Neuronal stem cell (in vitro differentiated cells): Measurements from ENCODE around the gene TMC3.

Experiments used
- DNase-seq: peaks from one replicate; pipeline ENCODE4 v3.0.0-alpha.2; 2013; ENCODE audit warnings: low spot score
- H2AFZ ChIP-seq: one replicate; pipeline ENCODE4 v1.6.1; 2013; ENCODE audit warnings: mild to moderate bottlenecking, low read length, inconsistent platforms
- H2AK5ac ChIP-seq: 2 replicates; pipeline ENCODE4 v1.6.1; 2013; ENCODE audit warnings: low read depth, mild to moderate bottlenecking, inconsistent platforms, low read length, moderate library complexity, mixed read lengths
- H2BK120ac ChIP-seq: 2 replicates; pipeline ENCODE4 v1.6.1; 2013; ENCODE audit warnings: low read depth, mild to moderate bottlenecking, inconsistent platforms, low read length, moderate library complexity, mixed read lengths
- H2BK12ac ChIP-seq: one replicate; pipeline ENCODE4 v1.6.1; 2013; ENCODE audit warnings: low read length, inconsistent platforms
- H2BK15ac ChIP-seq: 2 replicates; pipeline ENCODE4 v1.6.1; 2013; ENCODE audit warnings: mild to moderate bottlenecking, low read length, inconsistent platforms, mixed read lengths
- H2BK5ac ChIP-seq: one replicate; pipeline ENCODE4 v1.6.1; 2013; ENCODE audit warnings: inconsistent platforms, mild to moderate bottlenecking, low read length, moderate library complexity
- H3K14ac ChIP-seq: one replicate; pipeline ENCODE4 v1.6.1; 2013; ENCODE audit warnings: low read length, inconsistent platforms
- H3K18ac ChIP-seq: 2 replicates; pipeline ENCODE4 v1.6.1; 2013; ENCODE audit warnings: low read length, inconsistent platforms
- H3K23ac ChIP-seq: 2 replicates; pipeline ENCODE4 v1.6.1; 2013; ENCODE audit warnings: low read depth, mild to moderate bottlenecking, mixed read lengths, low read length, inconsistent platforms; ENCODE audit not compliant: poor library complexity
- H3K27ac ChIP-seq: replicated peaks from 3 replicates; pipeline ENCODE4 v1.5.1; 2013; ENCODE audit warnings: low read length, inconsistent platforms
- H3K27me3 ChIP-seq, 3 experiments: 2 replicates each; pipeline ENCODE4 v1.6.1; 2013; ENCODE audit warnings: low read length in 3 of 3, mild to moderate bottlenecking in 2 of 3, inconsistent platforms in 1 of 3, low read depth in 1 of 3, mixed read lengths in 1 of 3, moderate library complexity in 1 of 3; ENCODE audit not compliant: control insufficient read depth in 3 of 3, insufficient read depth in 3 of 3
- H3K36me3 ChIP-seq, 2 donors: replicated peaks in 1 of 2; 2 replicates each; pipeline ENCODE4 v1.6.1; 2013; ENCODE audit warnings: low read length in 2 of 2; ENCODE audit not compliant: control insufficient read depth in 2 of 2, insufficient read depth in 2 of 2
- H3K4ac ChIP-seq: 2 replicates; pipeline ENCODE4 v1.6.1; 2013; ENCODE audit warnings: inconsistent platforms, mild to moderate bottlenecking, low read length, moderate library complexity
- H3K4me1 ChIP-seq, 2 donors: 1 replicate in 1 of 2; 2 replicates in 1 of 2; pipeline ENCODE4 v1.6.1; 2013; ENCODE audit warnings: low read length in 2 of 2, low read depth in 1 of 2; ENCODE audit not compliant: control insufficient read depth in 2 of 2, insufficient read depth in 1 of 2
- H3K4me2 ChIP-seq: one replicate; pipeline ENCODE4 v1.6.1; 2013; ENCODE audit warnings: mild to moderate bottlenecking, low read length, inconsistent platforms; ENCODE audit not compliant: insufficient read depth, poor library complexity, severe bottlenecking
- H3K4me3 ChIP-seq, 2 donors: 2 replicates each; pipeline ENCODE4 v1.5.1; 2013; ENCODE audit warnings: low read length in 2 of 2, mild to moderate bottlenecking in 2 of 2, inconsistent platforms in 1 of 2, moderate library complexity in 1 of 2
- H3K79me1 ChIP-seq: one replicate; pipeline ENCODE4 v1.6.1; 2013; ENCODE audit warnings: low read depth, mild to moderate bottlenecking, inconsistent platforms, low read length, moderate library complexity
- H3K9ac ChIP-seq: one replicate; pipeline ENCODE4 v1.6.1; 2013; ENCODE audit warnings: mild to moderate bottlenecking, low read depth, low read length, inconsistent platforms; ENCODE audit not compliant: poor library complexity
- H3K9me3 ChIP-seq, 2 donors: replicated peaks in 1 of 2; 2 replicates each; pipeline versions ENCODE3 to v1.6.1; 2013; ENCODE audit warnings: low read length in 2 of 2, mild to moderate bottlenecking in 2 of 2, inconsistent platforms in 1 of 2, low read depth in 1 of 2, mixed read lengths in 1 of 2, moderate library complexity in 1 of 2; ENCODE audit not compliant: control insufficient read depth in 2 of 2, insufficient read depth in 1 of 2
- H4K8ac ChIP-seq: one replicate; pipeline ENCODE4 v1.6.1; 2013; ENCODE audit warnings: low read depth, mild to moderate bottlenecking, inconsistent platforms, low read length, moderate library complexity
- H4K91ac ChIP-seq: one replicate; pipeline ENCODE4 v1.6.1; 2013; ENCODE audit warnings: low read length, low read depth, mild to moderate bottlenecking, inconsistent platforms; ENCODE audit not compliant: poor library complexity
- WGBS, 2 donors: extraction: QIAGEN DNeasy Blood & Tissue Kit; methylation state at CpG; one replicate each; pipeline ENCODE4 v1.1.7; 2013; ENCODE audit warnings: missing lambda C conversion rate in 2 of 2, mixed read lengths in 1 of 2; ENCODE audit not compliant: insufficient read length in 2 of 2, insufficient replicate concordance in 1 of 2; ENCODE audit errors: extremely low coverage in 2 of 2; 5-methylcytosine and 5-hydroxymethylcytosine counted together

TMC3 gene

GRCh38 chr15:81380203-81380602 lies 6.2 kb upstream of the TMC3 start:
- Histone ChIP-seq H2BK12ac (no peak overlapping the region), H3K36me3 (no peaks in the 10 kb centered on the region), H3K18ac (no peak overlapping the region), H3K9ac (no peak overlapping the region), H3K23ac (no peak overlapping the region), H3K4me3 (no peak overlapping the region), H2BK120ac (no peak overlapping the region), H2BK15ac (no peak overlapping the region), H3K4me2 (no peak overlapping the region), H4K91ac (no peak overlapping the region), H2AK5ac (no peak overlapping the region), H2BK5ac (no peak overlapping the region), H3K79me1 (no peaks in the 10 kb centered on the region), H4K8ac (no peak overlapping the region), H3K14ac (no peak overlapping the region), H3K27ac (no peak overlapping the region), H3K9me3 (no peaks in the 10 kb centered on the region), H3K4ac (no peak overlapping the region), H2AFZ (no peak overlapping the region), H3K27me3 (peaks cover 0 to 3% (median 0%) of the 10 kb centered on the region in 3 experiments), H3K4me1 (peaks cover 0 to 4% of the 10 kb centered on the region in 2 donors)
- no peak for DNase-seq
- no CpG with 5 or more reads among the region's 3 CpGs for WGBS, 2 donors

GRCh38 chr15:81379269-81379668 lies 5.3 kb upstream of the TMC3 start:
- Histone ChIP-seq H4K91ac (no peak overlapping the region), H3K18ac (no peak overlapping the region), H2BK5ac (no peak overlapping the region), H3K9ac (no peak overlapping the region), H3K14ac (no peak overlapping the region), H2BK120ac (no peak overlapping the region), H2BK12ac (no peak overlapping the region), H3K27ac (no peak overlapping the region), H2AFZ (no peak overlapping the region), H2AK5ac (no peak overlapping the region), H3K4me3 (no peak overlapping the region), H3K4me1 (peaks cover 0 to 7% of the 10 kb centered on the region in 2 donors), H3K23ac (no peak overlapping the region), H3K9me3 (no peaks in the 10 kb centered on the region), H3K4me2 (no peak overlapping the region), H3K4ac (no peak overlapping the region), H4K8ac (no peak overlapping the region), H3K27me3 (peaks cover 0 to 3% (median 0%) of the 10 kb centered on the region in 3 experiments), H3K79me1 (no peaks in the 10 kb centered on the region), H2BK15ac (no peak overlapping the region), H3K36me3 (no peaks in the 10 kb centered on the region)
- no peak for DNase-seq
- WGBS, 2 donors = no CpG with 5 or more reads among the region's 9 CpGs

- Histone ChIP-seq H2BK12ac (no peak overlapping the region), H2BK120ac (no peak overlapping the region), H3K36me3 (no peaks in the 10 kb centered on the region), H3K14ac (no peak overlapping the region), H3K23ac (no peak overlapping the region), H2BK15ac (no peak overlapping the region), H3K27me3 (peaks cover 0 to 3% (median 0%) of the 10 kb centered on the region in 3 experiments), H2AK5ac (no peak overlapping the region), H3K4me1 (peaks cover 0 to 12% of the 10 kb centered on the region in 2 donors), H3K9ac (no peak overlapping the region), H3K79me1 (no peaks in the 10 kb centered on the region), H3K4ac (no peak overlapping the region), H4K8ac (no peak overlapping the region), H3K4me3 (no peak overlapping the region), H3K4me2 (no peak overlapping the region), H3K27ac (no peak overlapping the region), H2AFZ (no peak overlapping the region), H2BK5ac (no peak overlapping the region), H4K91ac (no peak overlapping the region), H3K9me3 (no peaks in the 10 kb centered on the region), H3K18ac (no peak overlapping the region)
- DNase-seq = no peak
- WGBS, 2 donors = no CpG with 5 or more reads among the region's 2 CpGs
These were observed 4.4 kb upstream of the TMC3 start for GRCh38 chr15:81378443-81378842.

GRCh38 chr15:81377871-81378270 lies 3.9 kb upstream of the TMC3 start:
- Histone ChIP-seq H3K4me1 (peaks cover 0 to 12% of the 10 kb centered on the region in 2 donors), H2BK15ac (no peak overlapping the region), H3K4ac (no peak overlapping the region), H2BK120ac (no peak overlapping the region), H2BK12ac (no peak overlapping the region), H2BK5ac (no peak overlapping the region), H4K8ac (no peak overlapping the region), H3K27ac (no peak overlapping the region), H3K9me3 (no peaks in the 10 kb centered on the region), H2AK5ac (no peak overlapping the region), H3K9ac (no peak overlapping the region), H3K79me1 (no peaks in the 10 kb centered on the region), H3K36me3 (no peaks in the 10 kb centered on the region), H2AFZ (no peak overlapping the region), H3K23ac (no peak overlapping the region), H3K14ac (no peak overlapping the region), H4K91ac (no peak overlapping the region), H3K18ac (no peak overlapping the region), H3K27me3 (peaks cover 0 to 3% (median 0%) of the 10 kb centered on the region in 3 experiments), H3K4me3 (no peak overlapping the region), H3K4me2 (no peak overlapping the region)
- WGBS, 2 donors = no CpG with 5 or more reads among the region's 4 CpGs
- DNase-seq = no peak
